A673 (cell line): ENCODE results near the gene ZNF91. TPM values are rescaled to one million over a fixed set of nuclear protein-coding genes. Genes with fewer than 3 reads are reported as not detected.

Experiments
- BruUV-seq: library from RNA; stranded (reverse); fragments of 400-500 nt; replicated peaks from 2 replicates; lab custom pipeline; 2021; lab: Mats Ljungman, UMichigan
- CTCF ChIA-PET: fragments of 300-600 bp; sonication (Branson Sonifier 250); formaldehyde crosslinking; loops from one replicate; lab custom pipeline; 2022; ENCODE audit warnings: antibody characterized with exemption; lab: Charles Lee
- POLR2A ChIA-PET: fragments of 300-600 bp; sonication (Branson Sonifier 250); formaldehyde crosslinking; loops from one replicate; lab custom pipeline; 2022; ENCODE audit warnings: antibody characterized with exemption; ENCODE audit not compliant: low non-redundant PET; lab: Charles Lee
- DNase-seq: peaks from one replicate; pipeline ENCODE4 v3.0.0-alpha.2; 2015; ENCODE audit warnings: low spot score
- H3K27ac ChIP-seq: fragments of 200-600 bp; sonication (generic); 2 replicates; pipeline ENCODE4 v1.5.1; 2016; ENCODE audit warnings: mixed run types, low read depth, mild to moderate bottlenecking, mixed read lengths, antibody characterized with exemption, low read length; ENCODE audit not compliant: poor library complexity, severe bottlenecking
- H3K27me3 ChIP-seq: fragments of 200-600 bp; sonication (generic); replicated peaks from 2 replicates; pipeline ENCODE4 v1.6.1; 2017; ENCODE audit warnings: mixed run types, low read depth, mild to moderate bottlenecking, mixed read lengths, antibody characterized with exemption, low read length; ENCODE audit not compliant: insufficient read depth, poor library complexity
- H3K36me3 ChIP-seq: fragments of 200-600 bp; sonication (generic); 2 replicates; pipeline ENCODE4 v1.6.1; 2016; ENCODE audit warnings: mixed run types, mild to moderate bottlenecking, mixed read lengths, antibody characterized with exemption, low read length; ENCODE audit not compliant: insufficient read depth, poor library complexity, severe bottlenecking
- H3K4me1 ChIP-seq: fragments of 200-600 bp; sonication (generic); 2 replicates; pipeline ENCODE4 v1.6.1; 2017; ENCODE audit warnings: mixed run types, mild to moderate bottlenecking, mixed read lengths, antibody characterized with exemption, low read length; ENCODE audit not compliant: insufficient read depth, poor library complexity, severe bottlenecking
- H3K4me3 ChIP-seq: fragments of 200-600 bp; sonication (generic); 2 replicates; pipeline ENCODE4 v1.5.1; 2016; ENCODE audit warnings: low read depth, mixed run types, mild to moderate bottlenecking, mixed read lengths, low read length; ENCODE audit not compliant: poor library complexity, severe bottlenecking
- H3K9me3 ChIP-seq: fragments of 200-600 bp; sonication (generic); 2 replicates; pipeline ENCODE4 v1.6.1; 2016; ENCODE audit warnings: mixed run types, low read depth, mild to moderate bottlenecking, mixed read lengths, antibody characterized with exemption, low read length; ENCODE audit not compliant: poor library complexity, severe bottlenecking
- EZH2 ChIP-seq: fragments of 200-600 bp; sonication (generic); IDR thresholded peaks from 2 replicates; pipeline ENCODE4 v1.6.1; 2017; ENCODE audit warnings: borderline replicate concordance, low read depth, mild to moderate bottlenecking, mixed read lengths, antibody characterized with exemption, low read length; ENCODE audit not compliant: poor library complexity, severe bottlenecking
- intact Hi-C: fragments of 100-400 bp; cut with micrococcal nuclease; formaldehyde crosslinking; loops from one replicate; pipeline ENCODE4 v1.10.0; 2022; ENCODE audit not compliant: unreplicated experiment
- total RNA-seq: library from RNA; stranded (reverse); gene quantifications from 2 replicates; pipeline ENCODE4 v1.2.3, GENCODE V29; 2021
- TF ChIP-seq, protein P1 (sequence below): fragments of 300-800, 200-600 bp; sonication (generic); conservative IDR thresholded peaks from 2 replicates; pipeline ENCODE4 v1.5.1; 2017; ENCODE audit warnings: low read depth, mild to moderate bottlenecking, antibody characterized with exemption, low read length, moderate library complexity, mixed read lengths

ZNF91 gene
- total RNA-seq, 1 experiment from 2014 or later, result 8.9 TPM

DNA sequence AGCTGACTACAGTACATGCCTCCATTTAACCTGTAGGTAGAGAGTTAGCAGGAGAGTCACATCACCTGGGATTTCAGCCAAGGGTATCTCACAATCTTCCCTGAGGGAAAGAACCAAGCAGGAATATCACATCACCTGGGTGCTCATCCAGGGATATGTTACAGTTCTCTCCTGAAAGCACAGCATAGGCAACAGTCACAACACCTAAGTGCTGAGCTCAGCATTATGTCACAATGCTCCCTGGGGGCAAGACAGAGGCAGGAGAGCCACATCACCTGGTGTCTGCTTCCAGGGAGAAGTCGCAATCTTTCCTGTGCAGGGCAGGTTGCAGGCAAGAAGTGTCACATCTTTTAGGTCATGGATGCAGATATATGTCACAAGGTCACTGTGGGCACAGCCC lies 9.4 kb upstream of the ZNF91 start:
- intact Hi-C loops, result no loop called here
- Histone ChIP-seq H3K4me1 (no peaks in the 10 kb centered on the region), H3K4me3 (no peak overlapping the region), H3K27ac (no peak overlapping the region), H3K9me3 (peaks cover 35% of the 10 kb centered on the region), H3K36me3 (no peaks in the 10 kb centered on the region), H3K27me3 (no peaks in the 10 kb centered on the region)
- no peak for DNase-seq
- no peak for TF ChIP-seq EZH2
- TF ChIP-seq, protein P1, sequence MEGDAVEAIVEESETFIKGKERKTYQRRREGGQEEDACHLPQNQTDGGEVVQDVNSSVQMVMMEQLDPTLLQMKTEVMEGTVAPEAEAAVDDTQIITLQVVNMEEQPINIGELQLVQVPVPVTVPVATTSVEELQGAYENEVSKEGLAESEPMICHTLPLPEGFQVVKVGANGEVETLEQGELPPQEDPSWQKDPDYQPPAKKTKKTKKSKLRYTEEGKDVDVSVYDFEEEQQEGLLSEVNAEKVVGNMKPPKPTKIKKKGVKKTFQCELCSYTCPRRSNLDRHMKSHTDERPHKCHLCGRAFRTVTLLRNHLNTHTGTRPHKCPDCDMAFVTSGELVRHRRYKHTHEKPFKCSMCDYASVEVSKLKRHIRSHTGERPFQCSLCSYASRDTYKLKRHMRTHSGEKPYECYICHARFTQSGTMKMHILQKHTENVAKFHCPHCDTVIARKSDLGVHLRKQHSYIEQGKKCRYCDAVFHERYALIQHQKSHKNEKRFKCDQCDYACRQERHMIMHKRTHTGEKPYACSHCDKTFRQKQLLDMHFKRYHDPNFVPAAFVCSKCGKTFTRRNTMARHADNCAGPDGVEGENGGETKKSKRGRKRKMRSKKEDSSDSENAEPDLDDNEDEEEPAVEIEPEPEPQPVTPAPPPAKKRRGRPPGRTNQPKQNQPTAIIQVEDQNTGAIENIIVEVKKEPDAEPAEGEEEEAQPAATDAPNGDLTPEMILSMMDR, result no peak
- POLR2A ChIA-PET, result no interaction called here
- CTCF ChIA-PET, result no interaction called here
- no TSS peak for BruUV-seq

DNA sequence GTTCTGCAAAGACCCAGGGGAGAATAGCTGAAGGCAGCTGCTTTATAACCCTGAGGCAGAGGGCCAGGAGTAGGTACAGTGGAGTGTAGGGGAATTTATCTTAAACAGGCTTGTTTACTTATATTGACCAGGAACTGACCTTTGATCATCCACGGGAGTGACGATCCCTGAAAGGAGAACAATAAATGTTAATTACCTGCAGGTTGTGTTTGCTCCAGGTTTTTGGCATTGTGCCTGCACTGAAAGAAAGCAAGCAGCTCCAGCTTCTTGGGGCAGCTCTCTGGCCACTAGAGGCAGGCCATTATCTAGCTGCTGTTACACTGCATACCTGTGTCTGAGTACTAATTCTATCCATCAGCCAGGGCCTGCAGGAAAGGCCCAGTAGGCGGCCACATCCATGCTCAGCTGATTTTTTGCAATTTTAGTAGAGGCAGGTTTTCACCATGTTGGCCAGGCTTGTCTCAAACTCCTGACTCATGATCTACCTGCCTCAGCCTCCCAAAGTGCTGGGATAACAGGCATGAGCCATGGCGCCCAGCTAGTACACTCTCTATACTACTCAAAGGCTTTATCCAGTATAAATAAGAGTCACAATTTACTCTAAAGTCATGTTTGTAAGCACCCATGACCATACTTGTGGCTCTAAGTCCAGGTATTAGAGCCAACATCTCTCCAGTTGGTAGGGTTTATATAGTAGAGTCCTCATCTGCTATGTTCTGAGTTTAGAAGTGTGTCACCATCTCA lies 8.5 kb upstream of the ZNF91 start:
- no peaks in the 10 kb centered on the region for H3K4me1 ChIP-seq

DNA sequence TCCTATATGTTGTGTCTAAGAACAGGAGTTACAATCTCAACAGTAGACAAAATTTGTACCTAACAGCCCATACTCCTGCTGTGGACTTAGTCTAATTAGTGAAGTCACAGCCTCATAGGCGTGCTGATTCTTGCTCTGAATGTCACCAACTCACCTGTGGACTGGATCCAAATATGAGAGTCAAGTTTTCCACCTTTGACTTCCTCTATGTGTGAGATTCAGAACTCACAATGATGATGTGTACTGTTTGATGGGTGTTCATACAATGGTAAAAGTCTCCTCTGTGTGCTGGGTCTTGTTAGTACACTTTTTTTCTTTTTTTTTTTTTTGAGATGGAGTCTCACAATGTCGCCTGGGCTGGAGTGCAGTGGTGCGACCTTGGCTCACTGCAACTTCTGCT lies 7.8 kb upstream of the ZNF91 start:
- ChIA-PET CTCF (no interaction called here), POLR2A (no interaction called here)
- H3K4me1 ChIP-seq, result no peaks in the 10 kb centered on the region
- H3K27ac ChIP-seq, result no peak overlapping the region
- no peaks in the 10 kb centered on the region for H3K36me3 ChIP-seq
- no peak for DNase-seq
- intact Hi-C loops, result no loop called here
- H3K9me3 ChIP-seq, result peaks cover 41% of the 10 kb centered on the region
- no TSS peak for BruUV-seq
- H3K4me3 ChIP-seq, result no peak overlapping the region
- no peaks in the 10 kb centered on the region for H3K27me3 ChIP-seq
- TF ChIP-seq, protein P1, result no peak
- no peak for TF ChIP-seq EZH2

More for the DNA sequence above, 8.5 kb upstream of the ZNF91 start:
- CTCF ChIA-PET, result no interaction called here
- intact Hi-C loops, result no loop called here
- Histone ChIP-seq H3K4me3 (no peak overlapping the region), H3K27ac (no peak overlapping the region), H3K36me3 (no peaks in the 10 kb centered on the region), H3K9me3 (peaks cover 40% of the 10 kb centered on the region), H3K27me3 (no peaks in the 10 kb centered on the region)
- TF ChIP-seq EZH2, result no peak
- TF ChIP-seq, protein P1, result no peak
- POLR2A ChIA-PET, result no interaction called here
- DNase-seq, result no peak
- no TSS peak for BruUV-seq
